ENCODE results near the gene SPINK2. TPM values are rescaled to one million over a fixed set of nuclear protein-coding genes. Genes with fewer than 3 reads are reported as not detected.

The SPINK2 gene
- total and polyA plus RNA-seq, 11 donors = not detected

DNA sequence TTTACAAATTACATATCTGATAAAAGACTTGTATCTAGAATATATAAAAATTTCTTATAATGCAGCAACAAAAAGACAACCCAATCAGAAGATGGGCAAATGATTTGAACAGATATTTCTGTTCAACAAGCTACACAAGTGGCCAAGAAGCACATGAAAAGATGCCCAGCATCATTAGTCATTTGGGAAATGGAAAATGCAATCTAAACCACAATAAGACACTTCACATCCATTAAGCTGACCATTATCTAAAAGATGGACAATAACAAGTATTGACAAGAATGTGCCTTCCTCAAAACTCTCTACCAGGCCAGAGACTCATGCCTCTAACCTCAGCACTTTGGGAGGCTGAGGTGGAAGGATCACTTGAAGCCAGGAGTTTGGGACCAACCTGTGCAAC, 53.9 kb downstream of the SPINK2 start:
- H3K27me3 ChIP-seq = no peaks in the 10 kb centered on the region
- TF ChIP-seq POLR2A (IDR thresholded peaks at IDR 0.05) = no peak
- TF ChIP-seq, protein P1, sequence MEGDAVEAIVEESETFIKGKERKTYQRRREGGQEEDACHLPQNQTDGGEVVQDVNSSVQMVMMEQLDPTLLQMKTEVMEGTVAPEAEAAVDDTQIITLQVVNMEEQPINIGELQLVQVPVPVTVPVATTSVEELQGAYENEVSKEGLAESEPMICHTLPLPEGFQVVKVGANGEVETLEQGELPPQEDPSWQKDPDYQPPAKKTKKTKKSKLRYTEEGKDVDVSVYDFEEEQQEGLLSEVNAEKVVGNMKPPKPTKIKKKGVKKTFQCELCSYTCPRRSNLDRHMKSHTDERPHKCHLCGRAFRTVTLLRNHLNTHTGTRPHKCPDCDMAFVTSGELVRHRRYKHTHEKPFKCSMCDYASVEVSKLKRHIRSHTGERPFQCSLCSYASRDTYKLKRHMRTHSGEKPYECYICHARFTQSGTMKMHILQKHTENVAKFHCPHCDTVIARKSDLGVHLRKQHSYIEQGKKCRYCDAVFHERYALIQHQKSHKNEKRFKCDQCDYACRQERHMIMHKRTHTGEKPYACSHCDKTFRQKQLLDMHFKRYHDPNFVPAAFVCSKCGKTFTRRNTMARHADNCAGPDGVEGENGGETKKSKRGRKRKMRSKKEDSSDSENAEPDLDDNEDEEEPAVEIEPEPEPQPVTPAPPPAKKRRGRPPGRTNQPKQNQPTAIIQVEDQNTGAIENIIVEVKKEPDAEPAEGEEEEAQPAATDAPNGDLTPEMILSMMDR (IDR thresholded peaks at IDR 0.05) = no peak
- H3K4me3 ChIP-seq = no peak overlapping the region
- intact Hi-C loops (cut with DNase I) = no loop called here
- H3K27ac ChIP-seq = no peak overlapping the region
- H3K9me3 ChIP-seq = no peaks in the 10 kb centered on the region
- H3K4me1 ChIP-seq = no peaks in the 10 kb centered on the region
- no peaks in the 10 kb centered on the region for H3K36me3 ChIP-seq
- ATAC-seq = no peak
- DNase-seq = no peak

DNA sequence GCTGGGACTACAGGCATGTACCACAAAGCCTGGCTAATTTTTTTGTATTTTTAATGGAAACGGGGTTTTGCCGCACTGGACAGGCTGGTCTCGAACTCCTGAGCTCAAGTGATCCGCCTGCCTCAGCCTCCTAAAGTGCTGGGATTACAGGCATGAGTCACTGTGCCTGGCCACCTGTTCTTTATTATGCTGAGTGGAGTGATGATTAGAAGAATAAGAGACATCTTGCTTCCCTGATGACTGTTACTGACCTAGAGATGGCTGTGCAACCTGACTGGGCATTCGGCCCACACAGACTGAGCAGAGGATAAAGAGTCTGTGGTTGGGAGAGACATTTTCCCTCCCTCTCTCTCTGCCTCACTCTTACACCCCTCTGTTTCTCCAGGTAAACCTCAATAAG, 56.7 kb downstream of the SPINK2 start:
- Histone ChIP-seq H3K4me1 (peaks cover 0 to 6% (median 0%) of the 10 kb centered on the region in 12 donors), H3K36me3 (no peaks in the 10 kb centered on the region), H3K27ac (no peak overlapping the region), H3K9me3 (no peaks in the 10 kb centered on the region), H3K4me3 (no peak overlapping the region), H3K27me3 (peaks cover 0 to 4% (median 0%) of the 10 kb centered on the region in 9 donors)
- 72 to 82% (median 76%) methylated on average over 5 of the region's 5 CpGs for WGBS, 4 donors
- ATAC-seq (no peak), DNase-seq (no peak)
- no peak for TF ChIP-seq POLR2A (IDR thresholded peaks at IDR 0.05)
- TF ChIP-seq, protein P1 (IDR thresholded peaks at IDR 0.05) = no peak
- intact Hi-C loops (cut with DNase I) = no loop called here

DNA sequence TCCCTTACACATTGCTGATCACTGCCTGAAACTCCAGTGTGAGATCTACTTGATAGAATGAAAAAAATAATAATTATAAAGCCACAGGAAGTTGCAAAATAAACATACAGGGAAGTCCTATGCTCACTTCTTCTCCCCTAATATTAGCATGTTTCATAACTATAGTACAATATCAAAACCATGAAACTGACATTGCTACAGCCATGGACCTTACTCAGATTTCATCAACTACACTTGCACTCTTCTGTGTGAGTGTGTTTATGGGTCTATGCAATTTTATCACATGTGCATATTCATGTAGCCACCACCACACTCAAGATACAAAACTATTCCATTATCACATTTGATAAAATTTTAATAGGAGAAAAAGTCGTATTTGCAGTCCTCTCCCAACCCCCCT, 57.3 kb downstream of the SPINK2 start:
- no peak for DNase-seq
- H3K4me3 ChIP-seq = no peak overlapping the region
- H3K27me3 ChIP-seq = peaks cover 0 to 4% (median 0%) of the 10 kb centered on the region in 9 donors
- H3K4me1 ChIP-seq = peaks cover 0 to 10% (median 0%) of the 10 kb centered on the region in 12 donors
- WGBS, 4 donors = 81 to 85% (median 82%) methylated on average over 1 of the region's 1 CpG
- no peaks in the 10 kb centered on the region for H3K9me3 ChIP-seq
- intact Hi-C loops (cut with DNase I) = no loop called here
- ATAC-seq = no peak
- no peak for TF ChIP-seq POLR2A (IDR thresholded peaks at IDR 0.05)
- TF ChIP-seq, protein P1 (IDR thresholded peaks at IDR 0.05) = no peak
- no peak overlapping the region for H3K27ac ChIP-seq
- no peaks in the 10 kb centered on the region for H3K36me3 ChIP-seq

DNA sequence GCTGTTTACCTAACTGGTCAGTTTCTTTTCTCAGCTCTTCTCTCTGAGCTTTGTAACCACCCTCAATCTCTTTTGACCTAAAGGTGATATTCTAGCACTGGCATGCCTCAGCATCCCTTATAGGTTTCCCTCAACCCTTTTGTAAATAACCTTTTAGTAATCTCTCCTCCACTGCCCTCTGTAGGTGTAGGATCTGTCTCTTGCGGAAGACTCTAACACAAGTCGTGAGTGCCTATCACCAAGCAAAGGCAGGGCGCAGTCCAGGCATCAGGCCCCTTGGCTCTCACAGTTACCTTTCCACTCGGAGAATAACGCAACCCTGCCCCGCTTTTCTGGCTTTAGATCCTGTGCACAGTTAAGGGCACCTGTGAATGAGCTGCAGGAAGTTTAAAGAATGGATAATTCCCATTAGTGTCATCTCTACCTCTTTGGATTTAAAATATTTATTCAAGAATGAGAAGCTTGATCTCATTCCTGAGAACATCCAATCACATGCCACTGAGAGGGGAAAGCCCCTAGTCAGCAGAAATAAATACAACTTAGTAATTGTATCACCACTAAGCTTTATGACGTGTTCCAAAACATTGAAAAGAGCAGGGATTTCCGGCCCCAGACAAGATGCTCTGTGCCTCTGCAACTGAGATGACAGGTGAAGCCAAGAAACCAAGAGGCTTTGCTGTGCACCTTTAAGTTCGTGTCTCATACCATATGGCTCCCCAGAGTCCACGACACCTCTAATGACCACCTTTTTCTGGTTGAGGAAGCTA, 58.8 kb downstream of the SPINK2 start:
- Histone ChIP-seq H3K27ac (no peak overlapping the region), H3K4me3 (no peak overlapping the region), H3K36me3 (no peaks in the 10 kb centered on the region), H3K27me3 (peaks cover 0 to 4% (median 0%) of the 10 kb centered on the region in 9 donors), H3K9me3 (no peaks in the 10 kb centered on the region), H3K4me1 (peaks cover 0 to 25% (median 0%) of the 10 kb centered on the region in 12 donors)
- no peak for TF ChIP-seq POLR2A (IDR thresholded peaks at IDR 0.05)
- TF ChIP-seq, protein P1 (IDR thresholded peaks at IDR 0.05) = no peak
- intact Hi-C loops (cut with DNase I) = no loop called here
- ATAC-seq = no peak
- 87 to 90% (median 89%) methylated on average over 10 of the region's 10 CpGs for WGBS, 4 donors
- no peak for DNase-seq

Data from heart left ventricle (tissue), 16 donors.